ENCODE results near the gene ABRACL.

DNA sequence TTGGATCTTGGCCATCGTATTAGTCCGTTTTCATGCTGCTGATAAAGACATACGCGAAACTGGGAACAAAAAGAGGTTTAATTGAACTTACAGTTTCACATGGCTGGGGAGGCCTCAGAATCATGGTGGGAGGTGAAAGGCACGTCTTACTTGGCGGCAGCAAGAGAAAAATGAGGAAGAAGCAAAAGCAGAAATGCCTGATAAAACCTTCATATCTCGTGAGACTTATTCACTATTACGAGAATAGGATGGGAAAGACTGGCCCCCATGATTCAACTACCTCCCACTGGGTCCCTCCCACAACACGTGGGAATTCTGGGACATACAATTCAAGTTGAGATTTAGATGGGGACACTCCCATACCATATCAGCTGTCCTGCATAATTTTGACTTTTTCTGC is 20.4 kb upstream of the ABRACL start:
- TF ChIP-seq, protein P1, sequence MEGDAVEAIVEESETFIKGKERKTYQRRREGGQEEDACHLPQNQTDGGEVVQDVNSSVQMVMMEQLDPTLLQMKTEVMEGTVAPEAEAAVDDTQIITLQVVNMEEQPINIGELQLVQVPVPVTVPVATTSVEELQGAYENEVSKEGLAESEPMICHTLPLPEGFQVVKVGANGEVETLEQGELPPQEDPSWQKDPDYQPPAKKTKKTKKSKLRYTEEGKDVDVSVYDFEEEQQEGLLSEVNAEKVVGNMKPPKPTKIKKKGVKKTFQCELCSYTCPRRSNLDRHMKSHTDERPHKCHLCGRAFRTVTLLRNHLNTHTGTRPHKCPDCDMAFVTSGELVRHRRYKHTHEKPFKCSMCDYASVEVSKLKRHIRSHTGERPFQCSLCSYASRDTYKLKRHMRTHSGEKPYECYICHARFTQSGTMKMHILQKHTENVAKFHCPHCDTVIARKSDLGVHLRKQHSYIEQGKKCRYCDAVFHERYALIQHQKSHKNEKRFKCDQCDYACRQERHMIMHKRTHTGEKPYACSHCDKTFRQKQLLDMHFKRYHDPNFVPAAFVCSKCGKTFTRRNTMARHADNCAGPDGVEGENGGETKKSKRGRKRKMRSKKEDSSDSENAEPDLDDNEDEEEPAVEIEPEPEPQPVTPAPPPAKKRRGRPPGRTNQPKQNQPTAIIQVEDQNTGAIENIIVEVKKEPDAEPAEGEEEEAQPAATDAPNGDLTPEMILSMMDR (IDR thresholded peaks at IDR 0.05) = no peak
- no peak for TF ChIP-seq POLR2A (IDR thresholded peaks at IDR 0.05)
- TF ChIP-seq POLR2AphosphoS5 (IDR thresholded peaks at IDR 0.05; ENCODE audit: insufficient read depth in 1 of 2, low read depth in 1 of 2) = no peak
